Measurements from ENCODE around the gene KIF26B. TPM values are rescaled to one million over a fixed set of nuclear protein-coding genes. Genes with fewer than 3 reads are reported as not detected.
"Not testable (repeated sequence)": the region's sequence is repeated elsewhere in the genome, so short reads cannot be mapped to it uniquely, and the experiment has no call there.

The KIF26B gene
- total RNA-seq, 2 donors from 2014 or later = 0.12 to 0.13 TPM

GRCh38 chr1:245330951-245331350 is 176.2 kb downstream of the KIF26B start:
- no peak for DNase-seq
- no peak for ATAC-seq
- intact Hi-C loops (cut with DNase I) = no loop called here

GRCh38 chr1:245332085-245332484 is 177.3 kb downstream of the KIF26B start:
- DNase-seq = no peak
- no peak for ATAC-seq
- intact Hi-C loops (cut with DNase I) = no loop called here

GRCh38 chr1:245332513-245332912 is 177.7 kb downstream of the KIF26B start:
- DNase-seq (no peak), ATAC-seq (no peak)
- intact Hi-C loops (cut with DNase I) = no loop called here

GRCh38 chr1:245334235-245334634 is 179.4 kb downstream of the KIF26B start:
- ATAC-seq (no peak), DNase-seq (no peak)
- intact Hi-C loops (cut with DNase I) = no loop called here

- DNase-seq (no peak), ATAC-seq (no peak)
- intact Hi-C loops (cut with DNase I) = no loop called here
These were observed 180.2 kb downstream of the KIF26B start for GRCh38 chr1:245334827-245335490.

- DNase-seq; ATAC-seq; intact Hi-C loops (cut with DNase I): not testable (repeated sequence)
These were observed 180.9 kb downstream of the KIF26B start for GRCh38 chr1:245335684-245336083.

- intact Hi-C loops (cut with DNase I) = no loop called here
- no peak for ATAC-seq
- no peak for DNase-seq
These were observed 181.6 kb downstream of the KIF26B start for GRCh38 chr1:245336149-245336983.

- ATAC-seq; intact Hi-C loops (cut with DNase I); DNase-seq: not testable (repeated sequence)
These were observed 182.2 kb downstream of the KIF26B start for GRCh38 chr1:245336984-245337355.

GRCh38 chr1:245337829-245338484 is 183.2 kb downstream of the KIF26B start:
- intact Hi-C loops (cut with DNase I) = no loop called here
- ATAC-seq (peak in 1 of 2 donors; percentile 38), DNase-seq (no peak)

GRCh38 chr1:245338485-245338877 is 183.7 kb downstream of the KIF26B start:
- DNase-seq (no peak), ATAC-seq (no peak)
- intact Hi-C loops (cut with DNase I) = no loop called here

- no peak for DNase-seq
- ATAC-seq = no peak
- intact Hi-C loops (cut with DNase I) = no loop called here
These were observed 187.0 kb downstream of the KIF26B start for GRCh38 chr1:245341743-245342142.

- intact Hi-C loops (cut with DNase I) = no loop called here
- ATAC-seq (peak in 1 of 2 donors; percentile 38), DNase-seq (peak; percentile 28)
These were observed 190.6 kb downstream of the KIF26B start for GRCh38 chr1:245345191-245345884.

- DNase-seq (no peak), ATAC-seq (no peak)
- intact Hi-C loops (cut with DNase I) = no loop called here
These were observed 193.8 kb downstream of the KIF26B start for GRCh38 chr1:245348626-245349025.

- intact Hi-C loops (cut with DNase I) = no loop called here
- DNase-seq = no peak
- no peak for ATAC-seq
These were observed 198.6 kb downstream of the KIF26B start for GRCh38 chr1:245353411-245353810.

- intact Hi-C loops (cut with DNase I) = no loop called here
- ATAC-seq = no peak
- no peak for DNase-seq
These were observed 199.4 kb downstream of the KIF26B start for GRCh38 chr1:245353915-245354775.

- intact Hi-C loops (cut with DNase I); ATAC-seq; DNase-seq: not testable (repeated sequence)
These were observed 201.3 kb downstream of the KIF26B start for GRCh38 chr1:245355851-245356630.

- no peak for ATAC-seq
- intact Hi-C loops (cut with DNase I) = no loop called here
- DNase-seq = no peak
These were observed 202.3 kb downstream of the KIF26B start for GRCh38 chr1:245356891-245357585.
